ENCODE measurements around the gene DZANK1.

DNA sequence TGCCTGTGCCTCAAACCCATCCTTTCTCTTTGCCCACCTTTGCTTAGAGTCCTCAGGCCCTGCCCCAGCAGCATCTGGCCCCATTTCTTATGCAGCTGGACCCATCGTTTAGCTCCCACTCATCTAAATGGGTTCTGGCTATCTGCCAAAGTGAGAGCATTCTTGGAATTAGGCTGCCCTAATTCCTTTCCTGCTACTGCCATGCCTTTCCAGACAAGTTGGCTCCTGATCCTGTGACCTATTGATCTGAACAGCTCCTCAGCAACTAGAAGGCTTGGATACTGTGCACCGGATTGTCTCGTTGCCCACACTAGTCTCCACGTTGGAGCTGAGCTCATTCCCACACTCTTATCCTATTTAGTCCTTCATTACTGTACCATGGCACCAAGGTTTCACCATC is 22.9 kb downstream of the DZANK1 start:
- no peak for TF ChIP-seq ZNF274 (IDR thresholded peaks at IDR 0.05; ENCODE audit: low read depth, low read length)
- TF ChIP-seq SUZ12 (IDR thresholded peaks at IDR 0.05; ENCODE audit: extremely low read depth, insufficient read depth, insufficient read length): no peak
